Lower leg skin (tissue), 4 donors: ENCODE results near the gene FDPS. TPM values are rescaled to one million over a fixed set of nuclear protein-coding genes. Genes with fewer than 3 reads are reported as not detected.
"Not testable (repeated sequence)": the region's sequence is repeated elsewhere in the genome, so short reads cannot be mapped to it uniquely, and the experiment has no call there.

Source experiments
- DNase-seq, 2 donors: peaks; one replicate each; pipeline ENCODE4 v3.0.0-alpha.2; 2019; ENCODE audit warnings: low spot score in 2 of 2
- H3K4me3 ChIP-seq: fragments of 200-600 bp; sonication (generic); 2 replicates; pipeline ENCODE4 v1.5.1; 2017; ENCODE audit warnings: mild to moderate bottlenecking, low read depth; ENCODE audit not compliant: poor library complexity, severe bottlenecking
- POLR2A ChIP-seq, 2 donors: fragments of 450-650 bp; IDR thresholded peaks; one replicate each; pipeline ENCODE4 v1.6.1; 2016 to 2017; ENCODE audit warnings: antibody characterized with exemption in 2 of 2, mild to moderate bottlenecking in 1 of 2, moderate library complexity in 1 of 2
- WGBS, 2 donors: methylation state at CpG; one replicate each; pipeline ENCODE4 v1.1.5; 2018; 5-methylcytosine and 5-hydroxymethylcytosine counted together
- intact Hi-C: fragments of 100-400 bp; cut with DNase I; formaldehyde crosslinking; loops from one replicate; pipeline ENCODE4 v1.15.0; 2023; ENCODE audit warnings: low total_unique reads
- total RNA-seq, 4 donors: library from RNA; depleted of rRNA; stranded (reverse); fragments of >200 nt; gene quantifications; one replicate each; pipeline ENCODE4 v1.1.0, GENCODE V29; 2016
- TF ChIP-seq, protein P1 (sequence below), 3 donors: fragments of 450-650 bp; IDR thresholded peaks; one replicate each; pipeline ENCODE4 v1.5.1; 2016; ENCODE audit warnings: antibody characterized with exemption in 3 of 3, mild to moderate bottlenecking in 3 of 3, moderate library complexity in 2 of 3

Gene FDPS
- total RNA-seq, 4 donors from 2014 or later, result 98.5 to 185 (median 141) TPM

DNA sequence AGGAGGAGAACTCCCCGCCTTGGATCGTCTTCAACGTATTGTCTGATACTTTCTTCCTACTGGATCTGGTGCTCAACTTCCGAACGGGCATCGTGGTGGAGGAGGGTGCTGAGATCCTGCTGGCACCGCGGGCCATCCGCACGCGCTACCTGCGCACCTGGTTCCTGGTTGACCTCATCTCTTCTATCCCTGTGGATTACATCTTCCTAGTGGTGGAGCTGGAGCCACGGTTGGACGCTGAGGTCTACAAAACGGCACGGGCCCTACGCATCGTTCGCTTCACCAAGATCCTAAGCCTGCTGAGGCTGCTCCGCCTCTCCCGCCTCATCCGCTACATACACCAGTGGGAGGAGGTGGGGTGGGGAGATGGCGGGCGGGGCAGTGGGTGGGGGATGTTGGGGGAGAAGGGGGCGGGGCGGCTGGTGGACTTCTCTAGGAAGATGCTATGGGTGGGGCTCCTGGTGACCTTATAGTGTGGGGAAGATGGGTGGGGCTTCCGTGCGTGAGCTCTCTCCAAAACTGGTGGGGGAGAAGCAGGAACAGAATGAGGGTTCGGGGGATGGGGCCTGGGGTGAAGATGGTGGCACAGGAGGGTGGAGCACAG lies 26.1 kb upstream of the FDPS start:
- 92 to 94% methylated on average over 29 of the region's 29 CpGs for WGBS, 2 donors
- no peak for DNase-seq
- no peak for TF ChIP-seq POLR2A (IDR thresholded peaks at IDR 0.05)
- TF ChIP-seq, protein P1, sequence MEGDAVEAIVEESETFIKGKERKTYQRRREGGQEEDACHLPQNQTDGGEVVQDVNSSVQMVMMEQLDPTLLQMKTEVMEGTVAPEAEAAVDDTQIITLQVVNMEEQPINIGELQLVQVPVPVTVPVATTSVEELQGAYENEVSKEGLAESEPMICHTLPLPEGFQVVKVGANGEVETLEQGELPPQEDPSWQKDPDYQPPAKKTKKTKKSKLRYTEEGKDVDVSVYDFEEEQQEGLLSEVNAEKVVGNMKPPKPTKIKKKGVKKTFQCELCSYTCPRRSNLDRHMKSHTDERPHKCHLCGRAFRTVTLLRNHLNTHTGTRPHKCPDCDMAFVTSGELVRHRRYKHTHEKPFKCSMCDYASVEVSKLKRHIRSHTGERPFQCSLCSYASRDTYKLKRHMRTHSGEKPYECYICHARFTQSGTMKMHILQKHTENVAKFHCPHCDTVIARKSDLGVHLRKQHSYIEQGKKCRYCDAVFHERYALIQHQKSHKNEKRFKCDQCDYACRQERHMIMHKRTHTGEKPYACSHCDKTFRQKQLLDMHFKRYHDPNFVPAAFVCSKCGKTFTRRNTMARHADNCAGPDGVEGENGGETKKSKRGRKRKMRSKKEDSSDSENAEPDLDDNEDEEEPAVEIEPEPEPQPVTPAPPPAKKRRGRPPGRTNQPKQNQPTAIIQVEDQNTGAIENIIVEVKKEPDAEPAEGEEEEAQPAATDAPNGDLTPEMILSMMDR (IDR thresholded peaks at IDR 0.05), result no peak
- intact Hi-C loops, result no loop called here
- H3K4me3 ChIP-seq, result no peak overlapping the region

GRCh38 chr1:155284476-155284875 lies 24.2 kb upstream of the FDPS start:
- intact Hi-C loops, result no loop called here
- no peak for DNase-seq
- WGBS, 2 donors, result 94 to 97% methylated on average over 12 of the region's 12 CpGs
- TF ChIP-seq, protein P1 (IDR thresholded peaks at IDR 0.05), result no peak
- no peak for TF ChIP-seq POLR2A (IDR thresholded peaks at IDR 0.05)
- H3K4me3 ChIP-seq, result no peak overlapping the region

DNA sequence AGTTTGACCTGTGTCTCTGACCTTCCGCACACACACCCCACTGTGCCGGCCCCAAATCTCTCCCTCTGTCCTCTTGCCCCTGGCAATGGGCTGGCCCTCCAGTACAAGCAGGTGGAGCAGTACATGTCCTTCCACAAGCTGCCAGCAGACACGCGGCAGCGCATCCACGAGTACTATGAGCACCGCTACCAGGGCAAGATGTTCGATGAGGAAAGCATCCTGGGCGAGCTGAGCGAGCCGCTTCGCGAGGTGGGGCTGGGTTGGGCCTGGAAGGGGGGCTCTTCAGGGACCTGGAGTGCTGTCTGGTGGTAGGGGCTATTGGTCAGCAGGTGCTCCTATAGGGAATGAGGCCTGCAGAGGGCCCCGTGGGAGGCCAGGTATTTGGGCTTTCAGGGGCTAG lies 23.6 kb upstream of the FDPS start:
- intact Hi-C loops, result no loop called here
- H3K4me3 ChIP-seq, result no peak overlapping the region
- WGBS, 2 donors, result 89 to 90% methylated on average over 14 of the region's 14 CpGs
- TF ChIP-seq, protein P1 (IDR thresholded peaks at IDR 0.05), result no peak
- DNase-seq, result no peak

DNA sequence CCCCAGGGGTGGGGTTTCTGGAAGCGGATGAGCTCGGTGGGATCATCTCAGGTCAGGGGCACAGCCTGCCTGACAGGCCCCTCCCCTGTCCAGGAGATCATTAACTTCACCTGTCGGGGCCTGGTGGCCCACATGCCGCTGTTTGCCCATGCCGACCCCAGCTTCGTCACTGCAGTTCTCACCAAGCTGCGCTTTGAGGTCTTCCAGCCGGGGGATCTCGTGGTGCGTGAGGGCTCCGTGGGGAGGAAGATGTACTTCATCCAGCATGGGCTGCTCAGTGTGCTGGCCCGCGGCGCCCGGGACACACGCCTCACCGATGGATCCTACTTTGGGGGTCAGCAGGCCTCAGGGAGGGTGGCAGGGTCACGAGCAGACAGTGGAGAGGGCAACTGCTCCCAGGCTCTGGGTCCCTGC lies 23.0 kb upstream of the FDPS start:
- TF ChIP-seq, protein P1 (IDR thresholded peaks at IDR 0.05), result no peak
- TF ChIP-seq POLR2A (IDR thresholded peaks at IDR 0.05), result no peak
- H3K4me3 ChIP-seq, result no peak overlapping the region
- 86 to 90% methylated on average over 14 to 18 of the region's 18 CpGs for WGBS, 2 donors
- DNase-seq, result no peak
- intact Hi-C loops, result no loop called here

- TF ChIP-seq, protein P1 (IDR thresholded peaks at IDR 0.05), result no peak
- TF ChIP-seq POLR2A (IDR thresholded peaks at IDR 0.05), result no peak
- H3K4me3 ChIP-seq, result no peak overlapping the region
- intact Hi-C loops, result no loop called here
- no peak for DNase-seq
- WGBS, 2 donors, result 93% methylated on average over 2 of the region's 2 CpGs
Measured at GRCh38 chr1:155286544-155286943, 22.1 kb upstream of the FDPS start.

- intact Hi-C loops, result no loop called here
- H3K4me3 ChIP-seq, result no peak overlapping the region
- DNase-seq, result no peak
- TF ChIP-seq, protein P1 (IDR thresholded peaks at IDR 0.05), result no peak
- TF ChIP-seq POLR2A (IDR thresholded peaks at IDR 0.05), result no peak
- 95 to 96% methylated on average over 7 to 15 of the region's 21 CpGs for WGBS, 2 donors
Measured at GRCh38 chr1:155287987-155288543, 20.6 kb upstream of the FDPS start.

DNA sequence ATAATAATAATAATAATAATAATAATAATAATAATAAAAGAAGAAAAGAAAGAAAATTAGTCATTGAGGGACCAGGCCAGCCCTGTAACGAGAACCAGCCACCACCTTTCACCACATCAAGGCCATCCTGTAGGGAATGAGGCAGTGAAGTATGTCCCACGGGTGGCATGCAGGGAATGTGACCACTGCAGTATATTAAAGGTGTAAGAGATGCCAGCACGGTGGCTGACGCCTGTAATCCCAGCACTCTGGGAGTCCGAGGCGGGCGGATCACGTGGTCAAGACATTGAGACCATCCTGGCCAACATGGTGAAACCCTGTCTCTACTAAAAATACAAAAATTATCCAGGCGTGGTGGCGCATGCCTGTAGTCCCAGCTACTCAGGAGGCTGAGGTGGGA lies 17.7 kb upstream of the FDPS start:
- DNase-seq, intact Hi-C loops, H3K4me3 ChIP-seq: not testable (repeated sequence)
- 84% methylated on average over 10 of the region's 10 CpGs for WGBS, 2 donors
